Activated CD8-positive, alpha-beta memory T cell treated with anti-CD3 and anti-CD28 coated beads, Interleukin-2, amount 10 ng/mL, durations not matched to agents 7 days and 5 days (primary cell): ENCODE data around the gene SLC6A19. TPM values are rescaled to one million over a fixed set of nuclear protein-coding genes. Genes with fewer than 3 reads are reported as not detected.

Experiments used
- ATAC-seq: fragments of 150-1000 bp; cut with Tn5 transposase; one replicate; pipeline ENCODE4 v1.10.0; 2021; ENCODE audit warnings: moderate library complexity
- CTCF ChIA-PET: fragments of 350-600 bp; sonication (Branson Sonifier 250); formaldehyde crosslinking; loops from one replicate; lab custom pipeline; 2021; ENCODE audit warnings: antibody characterized with exemption; lab: Charles Lee
- DNase-seq: peaks from one replicate; pipeline ENCODE4 v3.0.0-alpha.2; 2020
- H3K27ac Mint-ChIP-seq: one replicate; pipeline ENCODE4 v1.8.0; 2021; ENCODE audit warnings: mild to moderate bottlenecking, mixed read lengths
- H3K27me3 Mint-ChIP-seq: one replicate; pipeline ENCODE4 v1.8.0; 2021; ENCODE audit warnings: mixed read lengths
- H3K36me3 Mint-ChIP-seq: one replicate; pipeline ENCODE4 v1.8.0; 2021; ENCODE audit warnings: mild to moderate bottlenecking, mixed read lengths
- H3K4me1 Mint-ChIP-seq: one replicate; pipeline ENCODE4 v1.8.0; 2021; ENCODE audit warnings: mixed read lengths
- H3K4me3 Mint-ChIP-seq: one replicate; pipeline ENCODE4 v1.8.0; 2021; ENCODE audit warnings: mild to moderate bottlenecking, moderate library complexity, mixed read lengths
- H3K9me3 Mint-ChIP-seq: one replicate; pipeline ENCODE4 v1.8.0; 2022; ENCODE audit warnings: low read depth, mixed read lengths
- total RNA-seq, 2 experiments: library from RNA; stranded (reverse); gene quantifications; one replicate each; pipeline ENCODE4 v1.2.3, GENCODE V29; 2021

SLC6A19 gene
- total RNA-seq, 2 experiments from 2014 or later: not detected

DNA sequence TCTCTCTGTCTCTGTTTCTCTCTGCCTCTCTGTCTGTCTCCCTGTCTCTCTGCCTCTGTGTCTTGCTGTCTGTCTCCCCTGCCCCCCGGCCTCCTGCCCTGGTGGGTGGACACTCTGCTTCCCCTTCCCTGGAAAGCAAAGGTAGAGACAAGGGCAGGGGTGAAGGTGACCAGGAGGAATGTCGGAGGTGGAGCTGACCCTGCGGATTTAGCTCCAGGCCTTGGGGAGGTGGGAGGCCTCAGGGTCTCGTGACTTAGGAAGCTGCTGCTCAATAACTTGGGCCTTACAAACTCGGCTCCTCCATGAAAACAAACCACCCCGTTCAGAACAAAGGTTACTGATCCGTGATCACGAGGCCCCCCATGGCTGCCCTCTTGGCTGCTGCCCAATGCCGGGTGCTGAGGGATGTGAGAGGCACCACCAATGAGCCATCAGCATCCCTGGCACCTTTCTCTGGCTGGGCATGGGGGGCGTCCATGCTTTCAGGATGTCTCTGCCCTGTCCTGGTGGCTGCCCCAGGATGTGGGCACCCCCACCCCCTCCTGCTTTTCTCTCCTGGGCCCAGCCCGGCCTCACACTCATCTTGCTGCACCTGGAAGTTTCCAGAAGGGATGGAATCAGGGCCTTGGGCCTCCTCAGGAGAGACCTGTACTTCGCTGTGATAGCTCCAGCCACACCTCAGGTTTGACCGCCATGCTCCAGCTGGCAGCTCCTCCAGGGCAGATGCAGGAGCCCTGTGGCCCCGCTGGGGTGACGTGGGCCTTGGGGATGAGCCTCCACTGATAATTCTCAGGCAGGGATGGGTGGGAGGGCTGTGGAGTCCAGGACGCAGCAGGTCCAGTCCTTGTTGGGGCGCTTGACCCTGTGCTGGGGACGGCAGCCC, 14.8 kb upstream of the SLC6A19 start:
- H3K27ac Mint-ChIP-seq: no peak overlapping the region
- no peak overlapping the region for H3K4me3 Mint-ChIP-seq
- no peaks in the 10 kb centered on the region for H3K36me3 Mint-ChIP-seq
- CTCF ChIA-PET: no interaction called here
- H3K27me3 Mint-ChIP-seq: peaks cover 23% of the 10 kb centered on the region
- H3K4me1 Mint-ChIP-seq: no peaks in the 10 kb centered on the region
- no peaks in the 10 kb centered on the region for H3K9me3 Mint-ChIP-seq
- ATAC-seq (no peak), DNase-seq (peak; percentile 19)

DNA sequence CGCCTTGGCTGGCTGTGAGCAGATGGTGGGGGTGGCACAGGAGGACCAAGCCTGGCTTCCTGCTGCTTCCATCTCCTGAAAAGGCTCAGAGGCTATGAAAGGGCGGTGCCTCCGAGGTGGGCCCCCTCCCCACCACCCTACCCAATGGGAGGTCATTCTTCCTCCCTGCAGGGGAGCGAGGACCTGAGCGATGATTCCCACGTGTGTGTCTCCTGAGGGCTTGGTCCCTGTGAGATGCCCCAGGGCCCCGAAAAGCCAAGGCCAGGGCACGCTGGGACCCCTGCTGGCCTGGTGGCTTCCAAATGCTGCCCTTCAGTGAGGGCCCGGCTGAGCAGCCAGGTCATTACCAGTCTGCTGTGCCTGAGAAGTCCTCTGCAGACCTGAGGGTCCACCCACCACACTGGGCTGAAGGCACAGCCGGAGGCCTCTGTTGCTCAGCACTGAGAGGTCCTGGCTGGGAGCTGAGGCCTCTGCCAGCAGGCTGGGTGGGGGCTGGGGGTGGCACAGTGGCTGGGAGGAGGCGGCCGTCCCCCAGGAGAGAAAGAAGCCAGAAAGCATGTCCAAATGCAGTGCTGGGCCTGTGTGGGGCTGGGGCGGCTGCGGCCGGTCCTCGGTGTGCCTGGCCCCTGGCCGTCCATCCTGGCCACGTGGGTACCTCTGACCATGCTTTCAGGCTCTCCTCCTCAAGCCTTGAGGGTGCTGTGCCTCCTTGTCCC, 14.0 kb upstream of the SLC6A19 start:
- Mint-ChIP-seq H3K27ac (no peak overlapping the region), H3K4me3 (no peak overlapping the region), H3K9me3 (no peaks in the 10 kb centered on the region), H3K27me3 (peaks cover 23% of the 10 kb centered on the region), H3K4me1 (no peaks in the 10 kb centered on the region), H3K36me3 (no peaks in the 10 kb centered on the region)
- CTCF ChIA-PET: no interaction called here
- no peak for ATAC-seq
- no peak for DNase-seq

DNA sequence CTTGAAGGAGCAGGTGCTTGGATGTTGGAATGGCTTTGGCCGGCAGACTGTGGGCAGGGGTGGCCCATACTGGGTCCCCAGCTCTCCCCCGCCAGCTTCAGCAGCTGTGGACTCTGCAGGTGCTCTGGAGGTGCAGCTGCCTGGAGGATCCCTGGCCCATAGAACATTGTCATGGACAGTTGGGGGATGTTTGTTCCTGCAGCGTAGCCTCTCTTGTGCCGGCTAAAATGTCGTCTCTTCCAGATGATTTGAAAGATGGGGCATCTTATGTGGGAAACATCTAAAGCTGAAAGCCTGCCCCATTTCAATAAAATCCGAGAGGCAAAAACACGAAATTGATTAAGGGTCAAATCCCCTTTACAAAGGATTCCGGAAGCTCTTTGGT, 13.5 kb upstream of the SLC6A19 start:
- H3K36me3 Mint-ChIP-seq: no peaks in the 10 kb centered on the region
- DNase-seq (peak; percentile 1), ATAC-seq (no peak)
- H3K4me1 Mint-ChIP-seq: no peaks in the 10 kb centered on the region
- no peak overlapping the region for H3K4me3 Mint-ChIP-seq
- no peak overlapping the region for H3K27ac Mint-ChIP-seq
- peaks cover 23% of the 10 kb centered on the region for H3K27me3 Mint-ChIP-seq
- H3K9me3 Mint-ChIP-seq: no peaks in the 10 kb centered on the region
- CTCF ChIA-PET: no interaction called here

DNA sequence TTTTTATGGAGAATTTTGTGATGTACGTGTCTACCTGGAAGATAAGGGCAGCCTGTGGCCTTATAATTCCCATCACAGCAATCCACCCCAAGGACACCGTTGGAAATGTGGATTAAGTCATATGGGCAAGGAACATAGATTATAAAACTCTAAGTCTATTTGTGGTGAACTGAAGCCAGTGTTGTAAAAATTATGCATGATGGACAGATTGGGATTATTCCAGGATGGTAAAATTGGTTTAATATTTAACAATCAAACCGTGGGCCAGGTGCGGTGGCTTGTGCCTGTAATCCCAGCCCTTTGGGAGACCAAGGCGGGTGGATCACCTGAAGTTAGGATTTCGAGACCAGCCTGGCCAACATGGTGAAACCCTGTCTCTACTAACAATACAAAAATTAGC, 12.9 kb upstream of the SLC6A19 start:
- H3K4me1 Mint-ChIP-seq: no peaks in the 10 kb centered on the region
- H3K36me3 Mint-ChIP-seq: no peaks in the 10 kb centered on the region
- no peak overlapping the region for H3K27ac Mint-ChIP-seq
- peak; percentile 3 for DNase-seq
- CTCF ChIA-PET: no interaction called here
- H3K9me3 Mint-ChIP-seq: no peaks in the 10 kb centered on the region
- H3K4me3 Mint-ChIP-seq: no peak overlapping the region
- no peak for ATAC-seq
- H3K27me3 Mint-ChIP-seq: peaks cover 23% of the 10 kb centered on the region

DNA sequence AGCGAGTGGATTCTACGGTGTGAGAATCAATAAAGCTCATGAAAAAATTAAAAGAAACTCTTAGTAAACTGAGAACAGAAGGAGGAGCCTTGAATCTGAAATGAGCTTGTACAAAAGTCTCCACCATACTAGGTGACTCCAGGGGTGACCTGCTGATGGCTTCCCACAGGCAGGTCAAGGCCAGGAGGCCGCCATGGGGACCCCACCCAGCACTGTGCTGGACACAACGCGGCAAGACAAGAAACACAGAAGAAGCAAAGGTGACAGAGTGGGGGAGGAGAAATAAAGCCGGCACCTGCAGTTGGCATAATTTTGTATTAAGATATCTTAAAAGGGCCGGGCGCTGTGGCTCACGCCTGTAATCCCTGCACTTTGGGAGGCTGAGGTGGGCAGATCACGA, 12.1 kb upstream of the SLC6A19 start:
- no peak overlapping the region for H3K4me3 Mint-ChIP-seq
- H3K36me3 Mint-ChIP-seq: no peaks in the 10 kb centered on the region
- ATAC-seq: no peak
- no peaks in the 10 kb centered on the region for H3K4me1 Mint-ChIP-seq
- H3K27ac Mint-ChIP-seq: no peak overlapping the region
- DNase-seq: no peak
- H3K27me3 Mint-ChIP-seq: peaks cover 23% of the 10 kb centered on the region
- no peaks in the 10 kb centered on the region for H3K9me3 Mint-ChIP-seq
- CTCF ChIA-PET: no interaction called here

DNA sequence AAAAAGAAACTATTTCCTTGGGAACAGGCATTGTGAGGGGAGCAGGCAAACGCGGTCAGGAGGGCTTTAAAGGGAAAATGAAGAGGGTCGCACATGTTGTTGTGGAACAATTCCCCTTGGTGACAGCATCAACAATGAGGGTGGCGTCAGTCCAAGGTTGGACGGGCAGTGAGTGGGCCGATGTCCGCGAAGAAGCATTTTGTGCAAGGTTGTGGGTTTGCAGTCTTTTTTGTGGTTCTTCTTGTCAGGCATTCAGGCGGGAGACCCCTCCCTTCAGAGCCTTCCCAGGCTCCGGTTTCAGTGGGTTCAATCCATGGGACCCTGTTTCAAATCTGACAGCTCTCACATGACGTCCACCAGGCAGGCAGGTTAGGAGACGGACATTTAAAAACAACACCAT, 11.1 kb upstream of the SLC6A19 start:
- Mint-ChIP-seq H3K9me3 (no peaks in the 10 kb centered on the region), H3K36me3 (no peaks in the 10 kb centered on the region), H3K4me3 (no peak overlapping the region), H3K27ac (no peak overlapping the region), H3K27me3 (peaks cover 23% of the 10 kb centered on the region), H3K4me1 (no peaks in the 10 kb centered on the region)
- CTCF ChIA-PET: no interaction called here
- no peak for ATAC-seq
- DNase-seq: no peak

DNA sequence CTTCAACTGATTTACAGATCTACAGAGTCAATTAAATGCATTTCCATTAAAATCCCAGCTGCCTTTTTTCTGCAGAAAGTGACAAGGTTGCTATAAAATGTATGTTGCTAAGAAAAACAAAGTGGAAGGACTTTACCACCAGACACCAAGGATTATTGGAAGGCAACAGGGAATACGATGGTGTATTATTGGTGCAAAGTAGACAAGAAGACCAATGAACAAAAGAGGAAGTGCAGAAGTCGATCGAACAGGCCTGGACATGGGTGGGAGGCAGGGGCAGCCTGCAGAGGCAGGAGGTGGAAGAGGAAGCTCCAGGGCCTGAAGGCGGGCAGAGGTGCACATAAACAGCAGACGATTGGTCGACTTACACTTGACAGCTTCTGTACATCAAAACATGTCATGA, 10.6 kb upstream of the SLC6A19 start:
- H3K27ac Mint-ChIP-seq: no peak overlapping the region
- CTCF ChIA-PET: interaction anchor here (0.9 kb wide), 1 partner anchor 16 kb away, joined by 3 read pairs; no protein-coding TSS in a partner anchor
- H3K4me1 Mint-ChIP-seq: no peaks in the 10 kb centered on the region
- no peak for DNase-seq
- H3K4me3 Mint-ChIP-seq: no peak overlapping the region
- no peaks in the 10 kb centered on the region for H3K9me3 Mint-ChIP-seq
- peaks cover 23% of the 10 kb centered on the region for H3K27me3 Mint-ChIP-seq
- ATAC-seq: no peak
- no peaks in the 10 kb centered on the region for H3K36me3 Mint-ChIP-seq

DNA sequence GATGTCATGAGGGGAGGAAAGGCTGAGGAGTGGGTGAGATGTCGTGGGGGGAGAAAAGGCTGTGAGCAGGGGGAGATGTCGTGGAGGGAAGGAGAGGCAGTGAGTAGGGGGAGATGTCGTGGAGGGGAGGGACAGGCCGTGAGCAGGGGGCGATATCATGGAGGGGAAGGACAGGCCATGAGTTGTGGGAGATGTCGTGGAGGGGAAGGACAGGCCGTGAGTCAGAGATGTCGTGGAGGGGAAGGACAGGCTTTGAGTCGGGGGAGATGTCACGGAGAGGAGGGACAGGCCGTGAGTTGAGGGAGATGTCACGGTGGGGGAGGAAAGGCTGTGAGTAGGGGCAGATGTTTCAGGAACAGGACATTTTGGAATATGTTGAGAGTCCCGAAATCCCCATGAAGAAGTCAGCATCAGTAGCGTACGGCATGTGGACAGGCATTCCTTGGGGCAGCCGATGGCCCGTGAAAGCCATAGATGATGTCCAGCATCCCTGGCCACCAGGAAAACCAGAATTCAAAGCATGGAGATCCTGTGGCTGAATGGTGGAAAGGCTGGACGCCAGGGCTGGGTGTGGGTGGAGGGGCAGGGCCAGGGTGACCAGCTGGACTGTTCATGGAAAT, 8.3 kb upstream of the SLC6A19 start:
- Mint-ChIP-seq H3K4me1 (no peaks in the 10 kb centered on the region), H3K9me3 (no peaks in the 10 kb centered on the region), H3K36me3 (no peaks in the 10 kb centered on the region), H3K27ac (no peak overlapping the region), H3K4me3 (no peak overlapping the region), H3K27me3 (peaks cover 25% of the 10 kb centered on the region)
- ATAC-seq (no peak), DNase-seq (no peak)
- CTCF ChIA-PET: no interaction called here

DNA sequence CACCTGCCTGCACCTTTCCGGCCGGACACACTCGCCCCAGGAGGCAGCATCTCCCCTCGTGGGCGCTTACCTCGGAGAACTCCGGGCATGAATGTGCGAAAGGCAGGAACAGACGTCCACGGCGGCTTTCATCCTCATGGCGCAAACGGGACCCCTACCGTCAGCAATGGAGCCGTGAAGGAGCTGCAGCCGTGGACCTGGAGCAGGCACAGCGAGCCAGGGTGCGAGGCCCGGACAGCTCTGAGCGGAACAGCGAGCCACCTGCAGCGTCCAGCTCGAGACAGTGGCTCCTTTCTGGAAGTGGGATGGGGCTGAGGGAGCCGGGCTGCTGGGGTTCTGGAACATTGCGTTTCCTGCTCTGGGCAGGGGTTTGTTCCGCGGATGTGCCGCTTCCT, 7.8 kb upstream of the SLC6A19 start:
- Mint-ChIP-seq H3K9me3 (no peaks in the 10 kb centered on the region), H3K27ac (no peak overlapping the region), H3K4me3 (no peak overlapping the region), H3K27me3 (peaks cover 22% of the 10 kb centered on the region), H3K4me1 (no peaks in the 10 kb centered on the region), H3K36me3 (no peaks in the 10 kb centered on the region)
- DNase-seq (no peak), ATAC-seq (no peak)
- CTCF ChIA-PET: no interaction called here

DNA sequence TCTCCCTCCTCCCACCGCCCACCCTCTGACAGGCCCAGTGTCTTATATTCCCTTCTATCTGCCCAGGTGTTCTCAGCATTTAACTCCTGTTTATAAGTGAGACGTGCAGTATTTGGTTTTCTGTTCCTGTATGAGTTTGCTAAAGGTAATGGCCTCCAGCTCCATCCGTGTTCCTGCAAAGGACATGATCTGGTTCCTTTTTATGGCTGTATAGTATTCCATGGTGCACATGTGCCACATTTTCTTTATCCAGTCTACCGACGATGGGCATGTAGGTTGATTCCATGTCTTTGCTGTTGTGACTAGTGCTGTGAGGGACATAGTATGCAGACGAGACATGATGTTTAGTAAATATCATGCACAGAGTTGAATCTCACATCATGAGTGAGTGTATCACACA, 7.0 kb upstream of the SLC6A19 start:
- CTCF ChIA-PET: no interaction called here
- H3K4me1 Mint-ChIP-seq: no peaks in the 10 kb centered on the region
- DNase-seq: no peak
- peaks cover 15% of the 10 kb centered on the region for H3K27me3 Mint-ChIP-seq
- H3K4me3 Mint-ChIP-seq: no peak overlapping the region
- H3K9me3 Mint-ChIP-seq: no peaks in the 10 kb centered on the region
- H3K36me3 Mint-ChIP-seq: no peaks in the 10 kb centered on the region
- no peak for ATAC-seq
- no peak overlapping the region for H3K27ac Mint-ChIP-seq

DNA sequence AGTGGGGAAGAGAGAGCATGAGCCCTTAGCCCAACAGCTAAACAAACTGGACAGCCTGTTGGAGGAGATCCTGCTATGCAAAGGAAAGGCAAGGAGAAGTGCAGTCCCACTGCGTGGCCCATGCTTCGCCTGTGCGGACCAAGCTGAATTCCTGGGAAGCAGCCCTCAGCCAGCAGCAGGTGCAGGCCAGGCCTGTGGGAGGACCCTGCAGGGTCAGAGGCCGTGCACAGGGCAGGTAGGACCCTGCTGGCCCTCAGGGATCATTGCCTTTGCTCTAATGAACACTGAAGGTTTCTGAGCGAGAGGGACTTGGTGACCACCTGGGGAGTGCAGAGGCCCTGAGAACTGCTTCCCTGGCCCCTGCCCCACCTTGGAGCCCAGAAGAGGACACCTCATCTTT, 6.0 kb upstream of the SLC6A19 start:
- Mint-ChIP-seq H3K27me3 (peaks cover 10% of the 10 kb centered on the region), H3K4me1 (no peaks in the 10 kb centered on the region), H3K27ac (no peak overlapping the region), H3K9me3 (no peaks in the 10 kb centered on the region), H3K4me3 (no peak overlapping the region), H3K36me3 (no peaks in the 10 kb centered on the region)
- CTCF ChIA-PET: no interaction called here
- DNase-seq: no peak
- no peak for ATAC-seq

DNA sequence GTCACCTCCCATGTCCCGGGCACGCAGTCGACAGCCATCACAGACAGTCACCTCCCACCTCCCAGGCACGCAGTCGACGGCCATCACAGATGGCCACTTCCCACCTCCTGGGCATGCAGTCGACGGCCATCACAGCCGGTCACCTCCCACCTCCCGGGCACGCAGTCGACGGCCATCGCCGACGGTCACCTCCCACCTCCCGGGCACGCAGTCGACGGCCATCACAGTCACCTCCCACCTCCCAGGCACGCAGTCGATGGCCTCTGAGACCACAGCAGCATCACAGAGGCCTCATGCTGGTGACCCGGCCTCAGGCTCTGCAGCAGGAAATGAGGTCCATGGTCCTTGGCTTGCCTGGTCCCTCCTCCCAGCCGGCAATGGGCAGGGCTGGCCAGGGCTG, 5.5 kb upstream of the SLC6A19 start:
- no peak for ATAC-seq
- CTCF ChIA-PET: no interaction called here
- Mint-ChIP-seq H3K9me3 (no peaks in the 10 kb centered on the region), H3K27me3 (peaks cover 5% of the 10 kb centered on the region), H3K4me1 (no peaks in the 10 kb centered on the region), H3K36me3 (no peaks in the 10 kb centered on the region), H3K27ac (no peak overlapping the region), H3K4me3 (no peak overlapping the region)
- DNase-seq: no peak

DNA sequence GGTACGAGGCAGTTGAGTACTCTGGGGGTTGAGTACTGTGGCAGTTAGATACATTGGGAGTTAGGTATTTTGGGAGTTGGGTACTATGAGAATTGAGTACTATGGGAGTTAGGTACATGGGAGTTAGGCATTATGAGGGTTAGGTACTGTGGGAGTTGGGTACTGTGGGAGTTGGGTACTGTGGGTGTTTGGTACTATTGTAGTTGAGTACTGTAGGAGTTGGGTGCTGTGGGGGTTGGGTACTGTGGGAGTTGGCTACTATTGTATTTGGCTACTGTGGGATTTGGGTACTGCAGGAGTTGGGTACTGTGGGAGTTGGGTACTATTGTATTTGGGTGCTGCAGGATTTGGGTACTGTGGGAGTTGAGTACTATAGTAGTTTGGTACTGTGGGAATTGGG, 4.8 kb upstream of the SLC6A19 start:
- ATAC-seq (no peak), DNase-seq (no peak)

More for the DNA sequence above, 4.8 kb upstream of the SLC6A19 start:
- Mint-ChIP-seq H3K4me3 (no peak overlapping the region), H3K9me3 (no peaks in the 10 kb centered on the region), H3K36me3 (no peaks in the 10 kb centered on the region), H3K4me1 (no peaks in the 10 kb centered on the region), H3K27ac (no peak overlapping the region), H3K27me3 (peaks cover 4% of the 10 kb centered on the region)
- CTCF ChIA-PET: no interaction called here
